GM12801 (cell line): Measurements from ENCODE around the gene TSHZ2.

Experiments used
- TF ChIP-seq, protein P1 (sequence below): IDR thresholded peaks from one replicate; pipeline ENCODE4 v1.5.1; 2011; ENCODE audit warnings: control low read depth; ENCODE audit not compliant: insufficient read length; ENCODE audit errors: extremely low read depth

Gene TSHZ2

DNA sequence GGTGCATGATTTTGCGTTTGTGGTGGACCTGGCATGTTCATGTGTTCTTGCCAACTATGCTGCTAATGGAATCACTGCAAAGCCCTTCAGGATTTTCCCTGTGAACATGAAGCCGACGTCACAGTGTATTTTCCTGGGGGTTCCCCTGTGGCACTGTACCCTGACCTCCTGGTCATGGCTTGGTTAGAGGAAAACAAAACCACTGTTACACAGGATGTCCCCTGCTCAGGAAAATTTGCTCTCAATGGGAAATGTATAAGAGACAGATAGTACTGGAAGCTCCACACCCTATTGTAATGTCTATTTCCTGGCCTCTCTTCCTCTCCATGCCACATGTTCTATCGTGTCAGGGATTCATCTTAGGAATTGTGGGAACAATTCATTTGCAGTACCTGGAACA lies 19.7 kb downstream of the TSHZ2 start:
- TF ChIP-seq, protein P1, sequence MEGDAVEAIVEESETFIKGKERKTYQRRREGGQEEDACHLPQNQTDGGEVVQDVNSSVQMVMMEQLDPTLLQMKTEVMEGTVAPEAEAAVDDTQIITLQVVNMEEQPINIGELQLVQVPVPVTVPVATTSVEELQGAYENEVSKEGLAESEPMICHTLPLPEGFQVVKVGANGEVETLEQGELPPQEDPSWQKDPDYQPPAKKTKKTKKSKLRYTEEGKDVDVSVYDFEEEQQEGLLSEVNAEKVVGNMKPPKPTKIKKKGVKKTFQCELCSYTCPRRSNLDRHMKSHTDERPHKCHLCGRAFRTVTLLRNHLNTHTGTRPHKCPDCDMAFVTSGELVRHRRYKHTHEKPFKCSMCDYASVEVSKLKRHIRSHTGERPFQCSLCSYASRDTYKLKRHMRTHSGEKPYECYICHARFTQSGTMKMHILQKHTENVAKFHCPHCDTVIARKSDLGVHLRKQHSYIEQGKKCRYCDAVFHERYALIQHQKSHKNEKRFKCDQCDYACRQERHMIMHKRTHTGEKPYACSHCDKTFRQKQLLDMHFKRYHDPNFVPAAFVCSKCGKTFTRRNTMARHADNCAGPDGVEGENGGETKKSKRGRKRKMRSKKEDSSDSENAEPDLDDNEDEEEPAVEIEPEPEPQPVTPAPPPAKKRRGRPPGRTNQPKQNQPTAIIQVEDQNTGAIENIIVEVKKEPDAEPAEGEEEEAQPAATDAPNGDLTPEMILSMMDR, result no peak

DNA sequence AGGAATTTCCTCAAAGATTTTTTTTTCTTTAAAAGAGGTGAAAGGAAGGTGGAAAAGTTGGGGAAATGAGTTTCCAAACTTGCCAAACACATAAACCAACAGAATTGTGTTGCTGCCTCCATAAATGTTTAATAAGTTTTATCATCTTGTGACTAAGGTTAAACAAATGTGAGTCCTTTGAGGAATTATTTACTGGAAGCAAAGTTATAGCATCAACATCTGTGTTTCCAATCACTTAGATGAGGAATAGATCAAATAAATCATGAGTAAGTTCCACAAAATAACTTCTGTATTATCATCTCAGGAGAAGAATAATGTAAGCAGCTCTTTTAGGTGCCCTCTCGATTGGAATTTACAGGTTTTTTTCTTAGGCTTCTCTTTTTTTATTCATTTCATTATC lies 20.5 kb downstream of the TSHZ2 start:
- TF ChIP-seq, protein P1, result no peak

DNA sequence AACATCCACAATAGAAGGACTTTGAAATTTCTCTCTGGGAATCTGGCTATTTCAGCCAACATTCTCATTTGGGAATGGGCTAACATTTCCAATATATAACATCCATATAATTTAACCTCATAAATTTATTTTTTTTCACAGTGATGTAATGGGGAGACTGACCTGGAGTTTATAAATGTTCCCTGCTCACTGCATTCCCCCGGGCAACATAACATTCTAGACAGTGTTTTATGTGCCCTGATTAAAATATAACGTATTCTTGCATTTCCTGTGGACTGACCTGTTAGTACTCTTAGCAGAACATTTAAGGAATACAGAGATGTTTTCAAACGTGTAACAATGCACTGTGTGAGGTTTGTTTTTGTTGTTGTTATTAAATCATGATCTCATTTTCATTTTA lies 20.9 kb downstream of the TSHZ2 start:
- TF ChIP-seq, protein P1, result no peak

DNA sequence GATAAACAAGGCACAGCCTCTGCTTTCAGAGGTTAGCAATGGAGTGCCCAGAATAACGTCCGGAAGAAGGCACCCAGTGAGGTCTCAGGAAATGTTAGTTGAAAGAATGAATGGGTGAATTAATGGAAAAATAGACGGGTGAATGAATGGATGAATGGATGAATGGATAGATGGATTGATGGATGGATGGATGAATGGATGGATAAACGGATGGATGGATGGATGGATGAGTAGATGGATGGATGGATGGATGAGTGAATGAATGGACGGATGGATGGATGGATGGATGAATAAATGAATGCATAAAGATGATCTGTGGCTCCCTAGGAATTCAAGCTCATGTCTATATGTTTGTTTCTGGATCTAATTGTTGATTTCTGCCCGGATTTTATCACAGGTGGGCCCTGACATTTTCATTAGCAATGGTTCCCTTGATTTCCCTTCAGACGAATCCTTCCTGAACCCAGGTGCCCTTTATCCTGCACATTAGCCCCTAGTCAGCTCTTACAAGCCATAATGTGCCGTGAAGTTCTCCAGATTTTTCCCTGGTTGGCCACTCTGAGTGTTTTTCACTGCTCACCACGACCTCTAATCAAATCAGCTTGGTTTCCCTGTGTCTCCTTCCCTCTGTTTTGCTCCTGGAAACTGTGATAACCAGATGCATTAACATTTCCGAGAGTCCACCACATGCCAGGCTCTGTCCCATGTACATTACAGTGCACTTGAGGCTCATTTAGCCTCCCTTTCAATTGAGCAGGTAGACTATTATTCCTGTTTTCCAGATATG lies 22.2 kb downstream of the TSHZ2 start:
- TF ChIP-seq, protein P1, result no peak

DNA sequence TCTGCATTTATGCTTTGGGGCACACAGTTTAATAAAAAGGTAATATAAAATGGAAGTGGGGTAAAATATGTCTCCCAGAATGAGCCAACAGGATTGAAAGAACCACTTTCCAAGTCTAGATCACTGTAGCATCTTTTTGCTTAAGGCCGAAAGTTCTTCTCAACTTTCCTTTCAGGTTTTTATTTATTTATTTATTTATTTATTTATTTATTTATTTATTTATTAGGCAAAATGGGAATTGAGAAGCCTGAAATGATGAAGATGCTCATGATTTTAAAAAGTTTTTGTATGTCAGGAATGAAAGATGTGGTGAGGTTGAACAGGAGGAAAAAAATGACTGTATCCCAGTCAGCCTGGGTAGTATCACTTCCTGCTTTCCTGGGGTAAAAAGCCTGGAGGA lies 24.0 kb downstream of the TSHZ2 start:
- TF ChIP-seq, protein P1, result no peak

DNA sequence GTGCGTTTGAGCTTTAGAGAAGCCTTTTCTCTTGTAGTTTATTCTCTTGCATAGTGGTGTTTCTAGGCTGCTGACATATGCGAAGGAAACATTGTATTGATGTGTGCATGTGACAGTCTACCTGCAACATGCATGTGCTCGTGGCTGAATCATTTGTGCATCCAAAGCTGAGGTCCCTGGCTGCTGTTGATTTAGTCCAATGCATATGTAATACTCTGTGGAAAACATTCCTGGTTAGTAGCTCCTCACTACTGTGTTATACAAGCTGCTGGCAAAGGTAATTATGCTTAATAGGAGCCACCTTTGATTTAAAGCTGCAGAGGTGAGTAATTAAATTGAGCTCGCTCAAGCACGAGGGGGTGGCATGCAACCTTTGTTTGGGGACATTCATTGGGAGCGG lies 24.5 kb downstream of the TSHZ2 start:
- TF ChIP-seq, protein P1, result no peak

DNA sequence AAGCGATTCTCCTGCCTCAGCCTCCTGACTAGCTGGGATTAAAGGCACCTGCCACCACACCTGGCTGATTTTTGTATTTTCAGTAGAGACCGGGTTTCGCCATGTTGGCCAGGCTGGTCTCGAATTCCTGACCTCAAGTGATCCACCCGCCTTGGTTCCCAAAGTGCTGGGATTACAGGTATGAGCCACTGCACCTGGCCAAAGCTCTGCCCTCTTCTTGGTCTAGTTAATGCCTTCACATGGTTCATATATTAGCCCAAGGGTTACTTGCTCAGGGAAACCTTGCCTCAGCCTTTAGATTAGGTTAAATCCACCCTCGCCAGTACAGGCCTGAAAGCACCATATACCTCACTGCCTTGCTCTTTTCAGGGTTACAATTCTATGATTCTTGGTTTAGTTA lies 26.1 kb downstream of the TSHZ2 start:
- TF ChIP-seq, protein P1, result no peak
